Tibial nerve (tissue), 4 donors: Measurements from ENCODE around the gene PTPRG. TPM values are rescaled to one million over a fixed set of nuclear protein-coding genes. Genes with fewer than 3 reads are reported as not detected.

Experiments used
- DNase-seq, 2 donors: peaks; one replicate each; pipeline ENCODE4 v3.0.0-alpha.2; 2019; ENCODE audit warnings: low spot score in 2 of 2
- H3K27ac ChIP-seq, 4 donors: fragments of 200-600 bp; sonication (generic) in 3 of 4; one replicate each; pipeline ENCODE4 v1.5.1; 2017 to 2019; ENCODE audit warnings: mild to moderate bottlenecking in 1 of 4
- H3K27me3 ChIP-seq, 2 donors: fragments of 200-600 bp; sonication (generic) in 1 of 2; one replicate each; pipeline versions ENCODE4 v1.5.1 to v1.6.0; 2017 to 2019
- H3K36me3 ChIP-seq, 3 donors: fragments of 200-600 bp; sonication (generic); one replicate each; pipeline ENCODE4 v1.5.1; 2018 to 2019
- H3K4me1 ChIP-seq, 4 donors: fragments of 200-600 bp; sonication (generic) in 3 of 4; one replicate each; pipeline ENCODE4 v1.5.1; 2017 to 2019
- H3K4me3 ChIP-seq, 4 donors: fragments of 200-600 bp; sonication (generic) in 3 of 4; one replicate each; pipeline ENCODE4 v1.5.1; 2017 to 2019; ENCODE audit warnings: mild to moderate bottlenecking in 1 of 4, moderate library complexity in 1 of 4
- H3K9me3 ChIP-seq, 4 donors: fragments of 200-600 bp; sonication (generic) in 3 of 4; one replicate each; pipeline ENCODE4 v1.5.1; 2017 to 2019
- EP300 ChIP-seq, 2 donors: sonication (generic); formaldehyde crosslinking; IDR thresholded peaks; one replicate each; pipeline ENCODE4 v1.6.1; 2017; ENCODE audit warnings: antibody characterized with exemption in 2 of 2, mild to moderate bottlenecking in 1 of 2
- POLR2A ChIP-seq, 2 donors: fragments of 450-650 bp; IDR thresholded peaks; one replicate each; pipeline ENCODE4 v1.6.1; 2017; ENCODE audit warnings: antibody characterized with exemption in 2 of 2, mild to moderate bottlenecking in 2 of 2, moderate library complexity in 2 of 2
- WGBS, 2 donors: methylation state at CpG; one replicate each; pipeline ENCODE4 v1.1.5; 2018; 5-methylcytosine and 5-hydroxymethylcytosine counted together
- total RNA-seq, 4 donors: library from RNA; depleted of rRNA; stranded (reverse); fragments of >200 nt; gene quantifications; one replicate each; pipeline ENCODE4 v1.1.0, GENCODE V29; 2016
- TF ChIP-seq, protein P1 (sequence below), 5 experiments: fragments of 200-600 bp in 3 of 5; fragments of 450-650 bp in 2 of 5; sonication (generic) in 3 of 5; IDR thresholded peaks; one replicate each; pipeline ENCODE4 v1.5.1; 2016 to 2019; ENCODE audit warnings: antibody characterized with exemption in 5 of 5, mild to moderate bottlenecking in 3 of 5, moderate library complexity in 2 of 5

Gene PTPRG
- total RNA-seq, 4 donors from 2014 or later, result 112 to 174 (median 121) TPM

DNA sequence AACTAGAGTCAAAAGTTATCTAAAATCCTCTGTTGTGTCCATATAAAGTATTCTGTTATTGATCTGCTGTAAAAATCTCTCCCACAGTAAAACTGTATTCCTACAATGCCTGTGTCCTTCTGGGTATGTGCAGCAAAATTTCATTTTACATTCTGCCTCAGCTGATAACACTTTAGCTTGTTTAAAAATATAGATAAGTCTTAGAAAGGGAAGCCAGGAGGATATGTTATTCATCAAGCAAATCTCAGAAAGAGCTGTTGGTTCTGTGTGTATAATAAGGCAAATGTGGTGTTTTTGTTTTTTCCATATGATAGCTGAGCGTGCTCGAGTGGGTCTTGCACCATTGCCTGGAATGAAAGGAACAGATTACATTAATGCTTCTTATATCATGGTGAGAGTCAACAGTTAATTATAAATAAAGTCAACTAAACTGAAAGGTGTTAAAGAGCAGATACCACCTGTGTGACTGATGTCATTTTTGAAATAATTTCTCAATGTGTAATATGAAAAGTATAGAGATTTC is 715.3 kb downstream of the PTPRG start:
- no peak overlapping the region for H3K4me3 ChIP-seq
- no peak for TF ChIP-seq POLR2A (IDR thresholded peaks at IDR 0.05)
- no peak for TF ChIP-seq EP300 (IDR thresholded peaks at IDR 0.05)
- TF ChIP-seq, protein P1, sequence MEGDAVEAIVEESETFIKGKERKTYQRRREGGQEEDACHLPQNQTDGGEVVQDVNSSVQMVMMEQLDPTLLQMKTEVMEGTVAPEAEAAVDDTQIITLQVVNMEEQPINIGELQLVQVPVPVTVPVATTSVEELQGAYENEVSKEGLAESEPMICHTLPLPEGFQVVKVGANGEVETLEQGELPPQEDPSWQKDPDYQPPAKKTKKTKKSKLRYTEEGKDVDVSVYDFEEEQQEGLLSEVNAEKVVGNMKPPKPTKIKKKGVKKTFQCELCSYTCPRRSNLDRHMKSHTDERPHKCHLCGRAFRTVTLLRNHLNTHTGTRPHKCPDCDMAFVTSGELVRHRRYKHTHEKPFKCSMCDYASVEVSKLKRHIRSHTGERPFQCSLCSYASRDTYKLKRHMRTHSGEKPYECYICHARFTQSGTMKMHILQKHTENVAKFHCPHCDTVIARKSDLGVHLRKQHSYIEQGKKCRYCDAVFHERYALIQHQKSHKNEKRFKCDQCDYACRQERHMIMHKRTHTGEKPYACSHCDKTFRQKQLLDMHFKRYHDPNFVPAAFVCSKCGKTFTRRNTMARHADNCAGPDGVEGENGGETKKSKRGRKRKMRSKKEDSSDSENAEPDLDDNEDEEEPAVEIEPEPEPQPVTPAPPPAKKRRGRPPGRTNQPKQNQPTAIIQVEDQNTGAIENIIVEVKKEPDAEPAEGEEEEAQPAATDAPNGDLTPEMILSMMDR (IDR thresholded peaks at IDR 0.05), result no peak
- WGBS, 2 donors, result 92 to 93% methylated on average over 2 of the region's 2 CpGs
- H3K27ac ChIP-seq, result no peak overlapping the region
- peaks cover 0 to 42% (median 0%) of the 10 kb centered on the region in 3 donors for H3K36me3 ChIP-seq
- H3K4me1 ChIP-seq, result no peaks in the 10 kb centered on the region
- no peaks in the 10 kb centered on the region for H3K27me3 ChIP-seq
- H3K9me3 ChIP-seq, result no peaks in the 10 kb centered on the region
- no peak for DNase-seq

DNA sequence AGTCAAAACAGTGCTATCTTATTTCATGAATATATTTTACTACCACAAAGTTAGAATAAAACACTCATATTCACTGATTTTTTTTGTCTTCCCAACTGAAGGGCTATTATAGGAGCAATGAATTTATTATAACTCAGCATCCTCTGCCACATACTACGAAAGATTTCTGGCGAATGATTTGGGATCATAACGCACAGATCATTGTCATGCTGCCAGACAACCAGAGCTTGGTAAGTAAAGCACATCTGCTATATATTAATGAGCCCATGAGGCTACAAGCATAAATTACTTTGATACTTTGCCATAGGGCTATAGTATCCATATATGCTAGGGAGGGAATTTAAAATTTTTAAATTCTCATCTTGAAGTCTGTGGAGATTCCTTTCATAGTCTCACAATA is 716.1 kb downstream of the PTPRG start:
- WGBS, 2 donors, result 69 to 70% methylated on average over 3 of the region's 3 CpGs
- Histone ChIP-seq H3K4me3 (no peak overlapping the region), H3K9me3 (no peaks in the 10 kb centered on the region), H3K36me3 (peaks cover 0 to 35% (median 0%) of the 10 kb centered on the region in 3 donors), H3K4me1 (no peaks in the 10 kb centered on the region), H3K27ac (no peak overlapping the region), H3K27me3 (no peaks in the 10 kb centered on the region)
- TF ChIP-seq, protein P1 (IDR thresholded peaks at IDR 0.05), result no peak
- TF ChIP-seq POLR2A (IDR thresholded peaks at IDR 0.05) (no peak), EP300 (IDR thresholded peaks at IDR 0.05) (no peak)
- DNase-seq, result no peak

DNA sequence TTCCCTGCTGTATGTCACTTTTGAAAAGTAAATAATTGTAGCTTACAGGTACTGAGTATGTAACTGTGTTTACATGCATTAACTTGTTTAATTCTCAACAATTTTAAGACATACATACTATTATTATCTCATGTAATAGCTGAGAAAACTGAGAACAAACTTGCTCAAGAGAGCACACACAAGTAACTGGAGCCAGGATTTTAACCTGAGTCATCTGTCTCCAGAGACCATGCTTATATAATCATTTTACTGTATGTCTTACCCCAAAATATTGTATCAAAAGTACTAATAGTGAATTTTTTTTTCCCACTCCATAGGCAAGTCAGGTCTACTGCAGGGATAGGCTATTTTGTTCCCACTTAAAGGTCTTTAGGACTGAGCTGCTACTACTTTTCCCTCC is 716.6 kb downstream of the PTPRG start:
- peaks cover 0 to 30% (median 0%) of the 10 kb centered on the region in 3 donors for H3K36me3 ChIP-seq
- TF ChIP-seq EP300 (IDR thresholded peaks at IDR 0.05) (no peak), POLR2A (IDR thresholded peaks at IDR 0.05) (no peak)
- TF ChIP-seq, protein P1 (IDR thresholded peaks at IDR 0.05), result no peak
- no peak overlapping the region for H3K4me3 ChIP-seq
- H3K27me3 ChIP-seq, result no peaks in the 10 kb centered on the region
- no peaks in the 10 kb centered on the region for H3K4me1 ChIP-seq
- no peak overlapping the region for H3K27ac ChIP-seq
- no peaks in the 10 kb centered on the region for H3K9me3 ChIP-seq
- no peak for DNase-seq

DNA sequence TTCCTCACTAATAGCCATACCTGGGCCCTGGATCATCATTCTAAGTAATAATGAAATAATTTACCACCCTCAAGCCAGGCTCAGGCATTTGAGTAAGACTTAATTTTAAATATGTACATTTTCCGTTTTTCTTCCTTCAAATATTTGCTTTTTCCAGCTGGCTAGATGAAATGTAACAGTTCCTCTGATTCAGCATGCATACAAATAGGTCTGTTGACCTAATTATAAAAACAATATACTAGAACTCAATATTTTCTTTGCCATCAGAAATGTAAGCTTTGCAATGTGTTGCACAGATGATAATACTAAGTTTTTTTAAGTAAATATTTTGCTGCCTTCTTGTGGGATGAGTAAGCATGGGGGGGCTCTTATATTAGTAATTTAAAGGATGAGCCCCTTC is 720.4 kb downstream of the PTPRG start:
- 71 to 79% methylated on average over 1 of the region's 1 CpG for whole genome bisulfite sequencing, 2 donors
- H3K9me3 ChIP-seq, result no peaks in the 10 kb centered on the region
- peaks cover 0 to 18% (median 0%) of the 10 kb centered on the region in 3 donors for H3K36me3 ChIP-seq
- no peaks in the 10 kb centered on the region for H3K27me3 ChIP-seq
- no peaks in the 10 kb centered on the region for H3K4me1 ChIP-seq
- H3K27ac ChIP-seq, result no peak overlapping the region
- DNase-seq, result no peak
- TF ChIP-seq, protein P1 (IDR thresholded peaks at IDR 0.05), result no peak
- TF ChIP-seq EP300 (IDR thresholded peaks at IDR 0.05) (no peak), POLR2A (IDR thresholded peaks at IDR 0.05) (no peak)
- H3K4me3 ChIP-seq, result no peak overlapping the region

DNA sequence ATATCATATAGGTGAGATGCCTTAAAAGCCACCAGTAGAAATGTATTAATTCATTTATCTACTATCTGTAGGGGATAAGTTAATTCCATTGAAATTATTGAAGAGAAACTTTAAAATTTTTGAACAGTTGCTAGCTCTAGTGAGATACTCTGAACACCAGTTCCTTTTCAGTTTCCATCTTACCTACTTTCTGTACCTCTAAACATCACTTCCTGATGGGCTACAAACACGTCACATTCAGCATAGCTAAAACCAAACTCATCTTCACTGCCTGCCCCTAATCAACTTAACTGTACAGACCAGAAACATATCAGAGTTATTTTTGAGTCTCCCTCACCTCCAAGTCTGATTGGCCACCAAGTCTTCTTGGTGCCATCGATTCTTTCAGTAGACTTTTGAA is 723.1 kb downstream of the PTPRG start:
- H3K9me3 ChIP-seq, result no peaks in the 10 kb centered on the region
- H3K4me3 ChIP-seq, result no peak overlapping the region
- no peak for TF ChIP-seq EP300 (IDR thresholded peaks at IDR 0.05)
- no peaks in the 10 kb centered on the region for H3K27me3 ChIP-seq
- no peaks in the 10 kb centered on the region for H3K4me1 ChIP-seq
- no peak overlapping the region for H3K27ac ChIP-seq
- peaks cover 0 to 4% (median 0%) of the 10 kb centered on the region in 3 donors for H3K36me3 ChIP-seq
- WGBS, 2 donors, result 87 to 91% methylated on average over 2 of the region's 2 CpGs
- DNase-seq, result no peak
